GM18907 (cell line): ENCODE results near the gene EPHA6.
A peak's percentile ranks its signal among the peaks of the same experiment; 100 is the strongest.

Experiments
- ATAC-seq: cut with Tn5 transposase; IDR thresholded peaks from one replicate; pipeline ENCODE4 v1.9.1; 2021; ENCODE audit warnings: mild to moderate bottlenecking, moderate library complexity; ENCODE audit not compliant: unreplicated experiment

Gene EPHA6

GRCh38 chr3:97764407-97765238, 950.2 kb downstream of the EPHA6 start, which contains the start of gene ARL6:
Gene ARL6, plus strand, starts transcription at chr3:97764758. Its CDS starts 3,350 bp downstream, at chr3:97768108.
- peak; percentile 98 for ATAC-seq

- no peak for ATAC-seq
Measured at GRCh38 chr3:97765336-97765735, 950.9 kb downstream of the EPHA6 start.

- ATAC-seq, result no peak
Measured at GRCh38 chr3:97772926-97773325, 958.5 kb downstream of the EPHA6 start.

GRCh38 chr3:97778152-97778551, 963.8 kb downstream of the EPHA6 start:
- no peak for ATAC-seq

- peak; percentile 73 for ATAC-seq
Measured at GRCh38 chr3:97793420-97794019, 979.1 kb downstream of the EPHA6 start.

GRCh38 chr3:97795951-97796350, 981.6 kb downstream of the EPHA6 start:
- no peak for ATAC-seq
